Activated T-cell treated with anti-CD3 and anti-CD28 coated beads, Interleukin-2, amount 50 U/mL, for 24 hours (primary cell): Measurements from ENCODE around the gene ELK4.

Source experiments
- DNase-seq: peaks from one replicate; pipeline ENCODE4 v3.0.0-alpha.2; 2020
- H3K27ac Mint-ChIP-seq: 2 replicates; pipeline ENCODE4 v1.8.0; 2020; ENCODE audit warnings: mild to moderate bottlenecking, mixed read lengths
- H3K27me3 Mint-ChIP-seq: 2 replicates; pipeline ENCODE4 v1.8.0; 2020; ENCODE audit warnings: mixed read lengths
- H3K36me3 Mint-ChIP-seq: 2 replicates; pipeline ENCODE4 v1.8.0; 2020; ENCODE audit warnings: low read depth, mixed read lengths
- H3K4me1 Mint-ChIP-seq: 2 replicates; pipeline ENCODE4 v1.8.0; 2020; ENCODE audit warnings: low read depth, mixed read lengths
- H3K4me3 Mint-ChIP-seq: 2 replicates; pipeline ENCODE4 v1.8.0; 2020; ENCODE audit warnings: mild to moderate bottlenecking, moderate library complexity, mixed read lengths
- H3K9me3 Mint-ChIP-seq: 2 replicates; pipeline ENCODE4 v1.8.0; 2020; ENCODE audit warnings: mixed read lengths

Gene ELK4

DNA sequence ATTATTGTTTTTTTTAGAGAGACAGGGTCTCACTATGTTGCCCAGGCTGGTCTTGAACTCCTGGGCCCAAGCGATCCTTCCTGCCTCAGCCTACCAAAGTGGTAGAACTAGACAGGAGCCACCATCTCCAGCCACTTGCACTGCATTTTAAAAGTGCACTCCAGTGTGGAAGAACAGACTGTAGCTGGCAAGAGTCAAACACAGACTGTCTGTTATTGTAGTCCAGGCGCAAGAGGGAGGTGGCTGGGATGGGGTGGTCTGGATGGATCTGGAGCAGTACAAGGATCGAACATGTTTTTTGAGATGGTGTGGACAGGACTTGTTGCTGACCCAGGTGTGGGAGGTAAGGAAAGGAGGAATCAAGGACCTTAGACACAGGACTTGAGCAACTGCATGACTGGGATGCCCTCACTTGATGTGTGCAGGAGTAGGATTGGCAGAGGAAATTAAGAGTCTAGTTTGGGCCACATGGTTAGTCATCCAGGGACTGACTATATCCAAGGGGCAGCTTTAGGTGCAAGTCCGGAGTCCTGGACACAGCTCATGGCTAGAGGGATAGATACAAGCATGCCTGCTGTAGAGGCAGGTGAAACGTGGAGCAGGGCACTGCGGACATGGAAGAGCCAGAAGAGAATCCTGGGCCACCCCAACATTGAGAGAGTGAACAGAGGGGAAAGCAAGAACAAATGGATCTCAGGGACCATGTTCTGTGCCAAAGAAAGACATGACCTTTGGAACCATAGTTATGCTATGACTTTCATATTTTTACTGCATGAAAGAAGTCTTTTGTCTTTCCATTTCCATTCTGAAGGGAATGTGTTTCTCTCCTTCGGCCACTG, 42.0 kb downstream of the ELK4 start:
- peak overlapping the region; percentile 30 for H3K27ac Mint-ChIP-seq
- peaks cover 34% of the 10 kb centered on the region for H3K4me1 Mint-ChIP-seq
- H3K4me3 Mint-ChIP-seq = no peak overlapping the region
- H3K36me3 Mint-ChIP-seq = peaks cover 8% of the 10 kb centered on the region
- no peaks in the 10 kb centered on the region for H3K9me3 Mint-ChIP-seq
- DNase-seq = no peak
- no peaks in the 10 kb centered on the region for H3K27me3 Mint-ChIP-seq

DNA sequence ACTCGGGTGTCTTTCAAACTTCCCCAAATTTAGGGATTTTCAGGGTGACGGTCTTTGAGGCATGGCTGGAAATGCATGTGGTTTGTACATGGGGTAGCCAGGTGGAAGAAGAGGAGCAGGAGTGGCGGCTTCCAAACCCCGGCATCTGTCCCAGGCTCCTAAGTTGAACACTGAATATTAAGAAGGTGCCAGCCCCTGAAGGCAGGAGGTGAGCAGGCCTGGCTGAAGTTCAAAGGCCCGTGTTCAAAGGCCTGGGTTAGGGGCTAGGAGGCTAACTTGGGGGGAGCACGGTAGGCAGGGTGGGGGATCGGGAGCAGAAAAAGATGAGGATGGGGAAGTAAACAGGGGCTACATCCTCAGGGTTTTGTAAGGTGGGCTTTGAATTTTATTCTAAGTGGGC, 42.8 kb downstream of the ELK4 start:
- H3K36me3 Mint-ChIP-seq = peaks cover 4% of the 10 kb centered on the region
- H3K27ac Mint-ChIP-seq = no peak overlapping the region
- peaks cover 30% of the 10 kb centered on the region for H3K4me1 Mint-ChIP-seq
- H3K9me3 Mint-ChIP-seq = no peaks in the 10 kb centered on the region
- H3K27me3 Mint-ChIP-seq = no peaks in the 10 kb centered on the region
- DNase-seq = no peak
- no peak overlapping the region for H3K4me3 Mint-ChIP-seq

DNA sequence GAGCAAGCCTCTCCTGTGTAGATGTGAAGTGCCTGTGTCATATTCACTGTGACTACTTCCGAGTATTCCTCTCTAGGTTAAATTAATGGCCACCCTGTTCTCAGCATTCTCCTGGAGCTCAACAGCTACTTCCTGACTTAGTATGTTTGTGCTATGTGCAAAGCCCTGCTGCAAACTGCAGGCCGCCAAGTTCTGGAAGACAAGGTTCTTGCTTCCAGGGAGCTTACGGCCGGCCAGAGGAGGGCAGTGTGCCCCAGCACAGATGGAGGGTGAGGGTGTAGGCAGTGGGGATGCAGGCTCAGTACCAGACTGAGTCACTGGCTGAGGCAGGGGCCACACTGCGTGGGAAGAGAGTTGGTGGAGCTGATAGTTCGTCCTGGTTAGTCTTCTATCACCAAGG, 43.2 kb downstream of the ELK4 start:
- Mint-ChIP-seq H3K27ac (no peak overlapping the region), H3K4me3 (no peak overlapping the region), H3K4me1 (peaks cover 26% of the 10 kb centered on the region), H3K27me3 (no peaks in the 10 kb centered on the region), H3K9me3 (no peaks in the 10 kb centered on the region), H3K36me3 (peaks cover 2% of the 10 kb centered on the region)
- no peak for DNase-seq

DNA sequence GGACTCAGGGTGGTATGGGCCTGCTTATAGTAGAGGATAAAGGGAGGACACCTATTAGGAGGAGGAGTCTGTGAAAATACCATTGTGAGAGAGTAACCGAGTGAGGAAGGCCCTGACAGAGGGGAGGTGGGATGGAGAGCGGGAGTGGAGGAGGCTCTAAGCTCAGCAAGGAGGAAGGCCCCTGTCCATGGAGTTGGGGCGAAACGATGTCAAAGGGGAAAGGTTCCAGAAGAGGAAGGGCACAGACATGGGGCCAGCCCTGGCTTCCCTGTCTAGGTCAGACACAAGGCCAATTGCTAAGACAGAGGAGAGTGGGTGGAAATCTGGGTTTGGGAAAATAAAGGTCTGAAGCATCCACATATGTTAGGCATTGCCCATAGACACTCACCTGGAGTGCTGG, 44.2 kb downstream of the ELK4 start:
- Mint-ChIP-seq H3K4me3 (no peak overlapping the region), H3K27ac (no peak overlapping the region), H3K4me1 (peaks cover 19% of the 10 kb centered on the region), H3K36me3 (peaks cover under 1% of the 10 kb centered on the region), H3K27me3 (no peaks in the 10 kb centered on the region), H3K9me3 (no peaks in the 10 kb centered on the region)
- no peak for DNase-seq

DNA sequence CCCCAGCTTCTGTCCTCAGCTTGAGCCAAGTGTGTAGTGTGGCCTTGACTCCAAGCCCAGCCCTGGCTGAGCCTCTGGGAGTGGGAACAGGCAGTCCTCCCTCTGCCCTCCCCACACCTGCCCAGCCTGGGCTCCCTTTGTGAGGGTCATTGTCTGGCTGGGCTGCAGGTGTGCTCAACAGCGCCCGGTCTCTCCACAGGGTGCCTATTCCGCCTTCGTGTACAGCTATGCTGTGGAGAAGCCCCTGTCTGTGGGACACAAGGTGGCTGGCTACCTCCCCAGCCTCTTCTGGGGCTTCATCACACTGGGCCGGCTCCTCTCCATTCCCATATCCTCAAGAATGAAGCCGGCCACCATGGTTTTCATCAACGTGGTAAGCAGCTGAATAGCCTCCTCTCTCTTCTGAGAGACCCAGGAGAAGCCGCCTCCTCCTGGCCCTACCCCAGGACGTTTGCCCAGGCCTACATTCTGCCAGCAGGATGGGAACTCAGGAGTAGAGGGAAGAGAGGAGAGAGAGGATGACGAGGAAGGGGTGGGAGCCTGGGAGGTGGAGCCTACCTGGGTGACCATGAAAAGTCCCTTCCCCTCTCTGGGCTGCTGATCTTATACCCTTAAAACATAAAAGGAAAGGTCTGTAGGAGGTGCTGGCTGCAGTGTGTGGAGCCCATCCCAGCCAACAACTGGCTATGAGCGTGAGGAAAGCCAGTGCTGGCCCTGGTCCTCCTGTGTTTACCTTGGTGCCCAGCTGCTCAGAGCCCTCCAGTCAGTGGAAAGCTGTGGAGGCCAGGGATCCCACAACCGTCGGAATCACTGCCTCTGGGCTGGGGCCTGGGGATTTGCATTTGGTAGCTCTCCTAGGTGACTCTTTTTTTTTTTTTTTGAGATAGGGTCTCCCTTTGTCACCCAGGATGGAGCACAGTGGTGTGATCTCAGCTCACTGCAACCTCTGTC, 45.7 kb downstream of the ELK4 start:
- Mint-ChIP-seq H3K27ac (no peak overlapping the region), H3K27me3 (no peaks in the 10 kb centered on the region), H3K9me3 (no peaks in the 10 kb centered on the region), H3K36me3 (no peaks in the 10 kb centered on the region), H3K4me1 (peaks cover 16% of the 10 kb centered on the region), H3K4me3 (no peak overlapping the region)
- no peak for DNase-seq

DNA sequence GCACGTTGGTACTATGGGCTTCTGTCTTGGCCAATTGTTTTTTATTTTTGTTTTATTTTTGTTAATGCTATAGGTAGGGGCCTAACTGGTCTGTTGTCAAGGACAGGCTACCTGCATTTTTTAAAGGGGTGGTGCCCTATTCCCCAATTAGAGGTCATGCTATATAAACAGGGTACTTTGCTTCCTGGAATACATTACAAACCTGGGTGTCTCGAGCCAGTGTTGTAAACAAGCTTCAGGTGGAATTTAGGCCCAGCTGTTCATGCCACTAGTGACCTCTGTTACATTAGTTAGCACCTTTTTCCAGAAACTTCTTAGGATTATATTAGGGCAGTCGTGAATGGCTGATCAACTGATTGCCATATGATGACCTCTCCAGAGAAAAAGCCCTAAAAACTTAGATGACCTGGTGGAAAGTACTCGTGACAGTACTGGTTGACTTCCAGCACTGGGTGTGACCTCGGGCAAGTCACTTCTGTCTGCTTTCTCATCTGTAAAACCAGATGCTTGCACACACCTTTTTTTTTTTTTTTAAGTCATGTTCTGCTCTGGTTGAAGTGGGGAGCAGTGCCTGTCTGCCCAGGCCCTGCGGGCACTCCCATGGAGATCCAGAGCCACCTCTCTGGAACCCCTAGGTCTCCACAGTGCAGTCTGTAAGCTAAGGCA, 46.5 kb downstream of the ELK4 start:
- DNase-seq = no peak
- H3K4me1 Mint-ChIP-seq = peaks cover 10% of the 10 kb centered on the region
- no peaks in the 10 kb centered on the region for H3K36me3 Mint-ChIP-seq
- no peaks in the 10 kb centered on the region for H3K9me3 Mint-ChIP-seq
- no peak overlapping the region for H3K27ac Mint-ChIP-seq
- no peak overlapping the region for H3K4me3 Mint-ChIP-seq
- H3K27me3 Mint-ChIP-seq = no peaks in the 10 kb centered on the region

DNA sequence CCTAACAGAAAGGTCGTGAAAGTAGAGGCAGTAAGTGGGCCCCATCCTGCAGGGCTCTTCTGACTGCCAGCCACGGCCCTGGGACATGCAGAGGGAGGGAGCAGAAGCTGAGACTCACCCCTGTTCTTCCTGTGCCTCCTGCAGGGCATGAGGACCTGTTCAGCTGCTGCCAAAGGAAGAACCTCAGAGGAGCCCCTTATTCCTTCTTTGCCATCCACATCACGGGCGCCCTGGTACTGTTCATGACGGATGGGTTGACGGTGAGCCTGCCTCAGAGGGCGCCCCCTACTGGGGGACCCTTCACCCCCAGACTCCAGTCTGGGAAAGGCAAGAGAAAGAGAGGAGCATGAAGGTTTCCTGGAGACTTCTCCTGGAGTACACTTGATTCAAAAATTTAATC, 47.1 kb downstream of the ELK4 start:
- no peaks in the 10 kb centered on the region for H3K9me3 Mint-ChIP-seq
- H3K4me3 Mint-ChIP-seq = no peak overlapping the region
- no peak for DNase-seq
- H3K27me3 Mint-ChIP-seq = peaks cover 2% of the 10 kb centered on the region
- peaks cover 10% of the 10 kb centered on the region for H3K4me1 Mint-ChIP-seq
- no peak overlapping the region for H3K27ac Mint-ChIP-seq
- H3K36me3 Mint-ChIP-seq = no peaks in the 10 kb centered on the region

DNA sequence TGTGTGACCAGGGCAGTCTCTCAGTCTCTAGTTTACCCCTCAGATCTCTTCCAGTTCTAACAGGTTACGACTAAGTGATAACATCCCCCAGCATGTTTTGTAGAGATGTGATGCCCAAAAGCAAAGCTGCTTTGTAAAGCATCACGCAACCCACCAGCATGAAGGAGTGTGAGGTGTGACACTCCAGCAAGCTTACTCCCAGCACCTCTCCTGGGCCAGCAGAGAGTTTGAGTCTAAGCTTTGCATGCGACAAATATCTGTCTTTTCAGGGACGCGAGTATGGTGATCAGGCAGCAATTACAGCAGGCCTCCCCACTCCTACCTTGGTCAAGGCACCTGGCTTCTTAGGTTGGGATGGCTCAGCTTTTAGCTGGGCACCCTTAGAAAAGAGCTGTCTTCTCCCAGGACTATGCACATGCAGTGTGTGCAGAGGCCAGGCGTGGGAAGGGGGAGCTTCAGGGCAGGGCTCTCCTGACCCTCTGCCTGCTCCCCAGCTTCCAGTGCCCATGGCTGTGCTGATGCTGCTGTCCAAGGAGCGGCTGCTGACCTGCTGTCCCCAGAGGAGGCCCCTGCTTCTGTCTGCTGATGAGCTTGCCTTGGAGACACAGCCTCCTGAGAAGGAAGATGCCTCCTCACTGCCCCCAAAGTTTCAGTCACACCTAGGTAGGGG, 48.2 kb downstream of the ELK4 start:
- Mint-ChIP-seq H3K27ac (no peak overlapping the region), H3K36me3 (no peaks in the 10 kb centered on the region), H3K27me3 (peaks cover 2% of the 10 kb centered on the region), H3K4me3 (no peak overlapping the region), H3K4me1 (peaks cover 7% of the 10 kb centered on the region), H3K9me3 (no peaks in the 10 kb centered on the region)
- DNase-seq = no peak

DNA sequence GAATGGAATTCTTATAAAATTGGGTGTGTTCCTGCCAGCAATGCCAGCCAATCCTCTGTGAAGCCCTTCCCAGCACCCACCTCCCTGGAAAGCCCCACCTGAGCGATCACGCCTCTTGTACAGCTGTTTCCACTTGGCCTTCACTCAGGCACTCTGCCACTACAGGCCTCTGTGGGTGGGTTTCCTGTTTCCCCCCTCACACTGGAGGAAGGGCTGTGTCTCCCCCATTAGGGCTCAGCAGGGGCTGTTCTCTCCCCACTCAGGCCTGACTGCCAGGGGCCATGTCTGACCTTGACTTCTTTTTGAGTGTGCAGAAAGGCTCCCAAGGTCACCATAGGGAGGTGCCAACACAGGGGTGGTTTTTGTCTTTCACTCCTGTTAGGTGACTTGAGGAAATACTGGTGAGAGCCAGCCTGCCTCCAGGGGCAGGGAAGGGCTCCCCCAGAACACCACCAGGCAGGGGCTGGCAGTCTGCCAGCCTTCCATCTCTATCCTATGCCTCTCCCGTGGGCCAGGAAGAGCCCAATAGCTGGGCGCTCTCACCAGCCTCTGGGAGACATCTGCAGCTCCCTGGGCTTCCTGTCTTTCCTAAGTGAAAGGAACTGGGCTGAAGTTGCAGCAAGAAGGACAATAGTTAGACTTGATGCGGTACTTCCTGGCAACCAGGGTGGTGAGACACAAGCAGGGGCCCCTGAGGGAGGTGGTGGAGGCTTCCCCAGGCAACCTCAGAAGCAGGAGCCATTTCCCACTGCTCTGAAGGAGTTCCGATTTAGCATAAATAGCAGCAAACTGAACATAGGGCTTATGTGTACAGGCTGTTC, 49.1 kb downstream of the ELK4 start:
- H3K4me3 Mint-ChIP-seq = no peak overlapping the region
- no peaks in the 10 kb centered on the region for H3K9me3 Mint-ChIP-seq
- no peak overlapping the region for H3K27ac Mint-ChIP-seq
- no peaks in the 10 kb centered on the region for H3K36me3 Mint-ChIP-seq
- H3K27me3 Mint-ChIP-seq = peaks cover 9% of the 10 kb centered on the region
- DNase-seq = no peak
- H3K4me1 Mint-ChIP-seq = peaks cover 6% of the 10 kb centered on the region

DNA sequence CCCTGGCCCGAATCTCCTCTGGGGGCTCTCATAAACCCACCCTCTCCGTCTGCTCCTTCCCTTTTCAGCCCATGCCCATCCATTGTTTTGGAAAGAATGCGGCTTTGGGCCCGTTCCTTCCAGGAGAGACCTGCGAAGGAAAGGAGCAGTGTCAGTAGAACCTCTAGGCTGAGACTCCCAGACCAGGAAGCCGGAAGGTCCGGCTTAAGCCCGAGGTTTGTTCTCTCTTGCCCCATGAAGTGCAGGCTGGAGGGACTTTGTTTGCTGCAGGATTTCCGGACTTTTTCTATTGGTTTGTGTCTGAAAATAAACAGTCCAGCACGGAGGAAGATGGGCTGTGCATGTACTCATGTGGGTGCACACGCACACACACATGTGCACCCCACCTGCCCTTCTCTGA, 49.8 kb downstream of the ELK4 start:
- Mint-ChIP-seq H3K4me3 (no peak overlapping the region), H3K27ac (peak overlapping the region; percentile 40), H3K36me3 (no peaks in the 10 kb centered on the region), H3K4me1 (peaks cover 6% of the 10 kb centered on the region), H3K27me3 (peaks cover 10% of the 10 kb centered on the region), H3K9me3 (no peaks in the 10 kb centered on the region)
- no peak for DNase-seq

DNA sequence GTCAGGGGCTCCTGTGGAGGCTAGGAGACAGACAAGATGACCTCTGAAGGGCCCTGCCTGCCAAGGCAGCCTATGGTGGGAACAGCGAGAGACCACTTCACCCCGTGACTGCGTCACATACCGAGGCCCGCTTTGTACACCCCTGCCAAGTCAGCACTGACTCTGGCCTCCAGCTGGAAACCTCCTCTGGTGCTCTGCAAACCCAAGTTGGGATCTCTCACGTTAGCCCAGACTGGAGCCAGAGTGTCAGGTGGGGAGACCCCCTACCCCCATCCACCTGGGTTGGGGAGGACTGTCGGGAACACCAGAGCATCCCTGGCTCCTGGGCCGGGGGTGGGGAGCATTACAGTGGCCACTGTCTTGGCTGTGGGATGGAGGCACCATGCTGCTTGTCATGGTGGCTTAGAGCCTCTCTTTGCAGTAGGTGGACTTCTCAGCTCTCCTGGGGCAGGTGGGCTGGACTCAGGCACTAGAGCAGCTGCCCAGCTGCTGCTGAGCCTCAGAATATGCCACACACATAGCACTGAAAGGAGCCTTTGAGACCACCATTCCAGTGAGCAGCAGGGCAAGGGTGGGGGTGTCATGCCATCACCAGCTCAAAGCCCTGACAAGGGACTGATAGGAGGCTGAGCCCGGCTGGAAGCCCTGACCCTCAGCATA, 50.4 kb downstream of the ELK4 start:
- Mint-ChIP-seq H3K36me3 (no peaks in the 10 kb centered on the region), H3K27me3 (peaks cover 13% of the 10 kb centered on the region), H3K4me3 (no peak overlapping the region), H3K4me1 (peaks cover 6% of the 10 kb centered on the region), H3K27ac (peak overlapping the region; percentile 40), H3K9me3 (no peaks in the 10 kb centered on the region)
- no peak for DNase-seq

DNA sequence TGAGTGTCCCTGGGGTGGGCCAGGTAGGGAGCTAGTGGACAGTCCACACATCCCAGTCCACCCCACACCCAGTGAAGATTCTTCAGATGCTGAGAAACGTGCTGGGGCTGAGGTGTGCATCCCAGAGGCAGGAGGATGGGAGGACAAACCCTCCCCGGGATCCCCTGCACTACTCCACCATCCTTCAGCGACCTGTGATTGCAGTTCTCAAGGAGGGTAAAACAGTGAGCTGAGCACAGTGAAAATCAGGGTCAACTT, 51.0 kb downstream of the ELK4 start:
- H3K9me3 Mint-ChIP-seq = no peaks in the 10 kb centered on the region
- no peak overlapping the region for H3K27ac Mint-ChIP-seq
- H3K27me3 Mint-ChIP-seq = peaks cover 13% of the 10 kb centered on the region
- no peak for DNase-seq
- peaks cover 6% of the 10 kb centered on the region for H3K4me1 Mint-ChIP-seq
- no peaks in the 10 kb centered on the region for H3K36me3 Mint-ChIP-seq
- no peak overlapping the region for H3K4me3 Mint-ChIP-seq

DNA sequence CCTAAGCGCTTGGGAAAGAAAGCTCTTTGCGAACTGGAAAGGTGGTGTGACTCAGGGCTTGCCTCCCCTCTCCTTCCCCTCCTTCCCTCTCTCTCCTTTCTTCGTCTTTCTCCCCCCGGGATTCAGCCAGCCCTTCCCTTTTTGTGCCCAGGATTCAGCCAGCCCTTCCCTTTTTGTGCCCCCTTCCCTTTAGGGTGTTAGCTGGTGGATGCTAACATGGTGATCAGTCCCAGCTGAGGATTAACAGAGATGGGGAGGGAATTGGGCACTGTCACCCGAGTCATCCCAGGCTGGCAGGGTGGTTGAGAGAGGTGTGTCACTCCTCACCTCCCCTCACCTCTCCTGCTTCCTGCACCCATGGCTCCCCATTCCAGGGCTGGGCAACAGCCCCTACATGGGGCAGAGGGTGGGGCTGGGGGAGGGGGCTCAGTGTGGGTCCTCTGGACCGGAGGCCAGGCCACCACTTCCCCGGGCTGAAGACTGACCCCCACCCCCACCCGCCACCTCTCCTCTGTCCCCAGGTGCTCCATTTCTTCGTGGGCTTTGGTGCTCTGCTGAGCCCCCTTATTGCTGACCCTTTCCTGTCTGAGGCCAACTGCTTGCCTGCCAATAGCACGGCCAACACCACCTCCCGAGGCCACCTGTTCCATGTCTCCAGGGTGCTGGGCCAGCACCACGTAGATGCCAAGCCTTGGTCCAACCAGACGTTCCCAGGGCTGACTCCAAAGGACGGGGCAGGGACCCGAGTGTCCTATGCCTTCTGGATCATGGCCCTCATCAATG, 51.5 kb downstream of the ELK4 start:
- no peak overlapping the region for H3K27ac Mint-ChIP-seq
- H3K9me3 Mint-ChIP-seq = no peaks in the 10 kb centered on the region
- H3K36me3 Mint-ChIP-seq = no peaks in the 10 kb centered on the region
- H3K4me3 Mint-ChIP-seq = no peak overlapping the region
- H3K27me3 Mint-ChIP-seq = peaks cover 13% of the 10 kb centered on the region
- H3K4me1 Mint-ChIP-seq = peaks cover 6% of the 10 kb centered on the region
- no peak for DNase-seq
